ENCODE results near the gene FMNL2. TPM values are rescaled to one million over a fixed set of nuclear protein-coding genes. Genes with fewer than 3 reads are reported as not detected.
"Not testable (repeated sequence)": the region's sequence is repeated elsewhere in the genome, so short reads cannot be mapped to it uniquely, and the experiment has no call there.

FMNL2 gene
- total RNA-seq, 3 donors from 2014 or later, result 11.5 to 25.4 (median 12.0) TPM

DNA sequence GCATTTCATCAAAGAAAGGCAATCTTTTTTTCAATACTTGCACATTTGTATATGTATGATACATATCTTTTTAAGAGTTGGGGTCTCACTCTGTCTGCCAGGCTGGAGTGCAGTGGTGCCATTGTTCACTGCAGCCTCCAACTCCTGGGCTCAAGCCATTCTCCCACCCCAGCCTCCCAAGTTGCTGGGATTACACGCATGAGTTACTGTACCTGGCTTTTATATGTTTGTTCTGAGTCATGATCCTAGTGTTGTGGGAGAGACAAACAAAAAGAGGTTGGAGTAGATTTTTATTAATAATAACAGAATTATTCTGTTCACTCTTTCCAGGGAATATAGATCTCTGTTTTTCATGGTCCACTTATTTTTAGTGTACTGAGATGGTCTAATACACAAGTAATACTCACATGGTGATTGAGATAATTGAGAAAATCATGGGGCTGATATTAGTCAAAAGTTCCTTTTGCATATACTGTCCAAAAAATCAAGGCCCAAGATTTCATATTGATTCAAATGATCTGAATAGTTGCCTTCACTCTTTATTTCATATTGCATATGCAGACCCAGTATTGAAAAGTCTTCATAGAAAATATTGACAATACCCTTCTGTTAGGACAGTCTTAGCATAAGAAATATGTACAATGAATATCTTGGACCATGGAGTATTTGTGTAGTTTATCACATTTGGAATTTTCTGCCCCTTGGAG lies 138.3 kb downstream of the FMNL2 start:
- Histone ChIP-seq H3K9me3 (no peaks in the 10 kb centered on the region), H3K4me1 (ENCODE audit: low read depth) (peaks cover 19% of the 10 kb centered on the region), H3K36me3 (ENCODE audit: low read depth) (no peaks in the 10 kb centered on the region), H3K4me3 (no peak overlapping the region)
- DNase-seq (no peak), ATAC-seq (peak; percentile 54)
- intact Hi-C loops (cut with DNase I, micrococcal nuclease), result no loop called here
- TF ChIP-seq, protein P1, sequence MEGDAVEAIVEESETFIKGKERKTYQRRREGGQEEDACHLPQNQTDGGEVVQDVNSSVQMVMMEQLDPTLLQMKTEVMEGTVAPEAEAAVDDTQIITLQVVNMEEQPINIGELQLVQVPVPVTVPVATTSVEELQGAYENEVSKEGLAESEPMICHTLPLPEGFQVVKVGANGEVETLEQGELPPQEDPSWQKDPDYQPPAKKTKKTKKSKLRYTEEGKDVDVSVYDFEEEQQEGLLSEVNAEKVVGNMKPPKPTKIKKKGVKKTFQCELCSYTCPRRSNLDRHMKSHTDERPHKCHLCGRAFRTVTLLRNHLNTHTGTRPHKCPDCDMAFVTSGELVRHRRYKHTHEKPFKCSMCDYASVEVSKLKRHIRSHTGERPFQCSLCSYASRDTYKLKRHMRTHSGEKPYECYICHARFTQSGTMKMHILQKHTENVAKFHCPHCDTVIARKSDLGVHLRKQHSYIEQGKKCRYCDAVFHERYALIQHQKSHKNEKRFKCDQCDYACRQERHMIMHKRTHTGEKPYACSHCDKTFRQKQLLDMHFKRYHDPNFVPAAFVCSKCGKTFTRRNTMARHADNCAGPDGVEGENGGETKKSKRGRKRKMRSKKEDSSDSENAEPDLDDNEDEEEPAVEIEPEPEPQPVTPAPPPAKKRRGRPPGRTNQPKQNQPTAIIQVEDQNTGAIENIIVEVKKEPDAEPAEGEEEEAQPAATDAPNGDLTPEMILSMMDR (IDR thresholded peaks at IDR 0.05), result no peak

GRCh38 chr2:152474523-152474922 lies 139.5 kb downstream of the FMNL2 start:
- intact Hi-C loops (cut with DNase I, micrococcal nuclease); H3K9me3 ChIP-seq; H3K36me3 ChIP-seq (ENCODE audit: low read depth); DNase-seq; H3K4me3 ChIP-seq; ATAC-seq: not testable (repeated sequence)
- peaks cover 16% of the 10 kb centered on the region for H3K4me1 ChIP-seq (ENCODE audit: low read depth)

- ATAC-seq (no peak), DNase-seq (no peak)
- intact Hi-C loops (cut with DNase I, micrococcal nuclease), result no loop called here
- TF ChIP-seq, protein P1 (IDR thresholded peaks at IDR 0.05), result no peak
- no peak overlapping the region for H3K4me3 ChIP-seq
- peaks cover 13% of the 10 kb centered on the region for H3K4me1 ChIP-seq (ENCODE audit: low read depth)
- no peaks in the 10 kb centered on the region for H3K36me3 ChIP-seq (ENCODE audit: low read depth)
- no peaks in the 10 kb centered on the region for H3K9me3 ChIP-seq
These were observed 141.0 kb downstream of the FMNL2 start for GRCh38 chr2:152475982-152476381.

DNA sequence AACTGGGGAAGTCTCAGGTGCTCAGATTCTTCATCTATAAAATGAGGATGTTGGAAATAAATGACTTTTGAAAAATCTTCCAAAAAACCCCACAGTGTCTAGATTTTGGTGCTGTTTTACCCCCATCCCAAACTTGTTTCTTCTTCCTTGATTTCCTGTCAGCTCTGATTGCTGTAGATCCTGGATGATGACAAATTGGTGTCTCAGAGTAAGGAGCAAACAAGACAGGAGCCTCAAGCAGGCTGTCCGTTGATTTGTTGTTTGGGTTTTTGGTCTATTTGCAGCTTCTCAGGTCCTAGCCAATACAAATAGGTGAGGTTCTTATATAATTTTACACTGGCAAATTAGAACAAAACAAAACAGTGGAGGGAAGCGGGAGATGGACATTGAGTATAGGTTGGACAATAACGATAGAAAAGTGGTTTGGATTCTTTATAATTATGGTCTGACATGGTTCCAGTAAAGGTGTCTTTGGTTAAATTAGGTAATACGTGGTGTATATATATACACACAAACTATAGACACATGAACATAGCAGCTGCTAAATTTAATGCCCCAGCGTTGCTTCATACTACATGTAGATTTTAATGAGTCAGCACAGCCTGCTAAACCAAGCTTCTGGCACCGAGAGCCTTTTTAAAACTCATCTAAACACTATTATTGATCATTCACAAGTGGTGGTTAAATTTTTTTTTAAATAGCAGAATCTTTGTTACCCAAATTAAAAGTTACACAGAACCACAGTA lies 142.5 kb downstream of the FMNL2 start:
- TF ChIP-seq, protein P1 (IDR thresholded peaks at IDR 0.05), result no peak
- intact Hi-C loops (cut with DNase I, micrococcal nuclease), result no loop called here
- ATAC-seq (no peak), DNase-seq (no peak)
- Histone ChIP-seq H3K4me1 (ENCODE audit: low read depth) (peaks cover 10% of the 10 kb centered on the region), H3K4me3 (no peak overlapping the region), H3K9me3 (no peaks in the 10 kb centered on the region), H3K36me3 (ENCODE audit: low read depth) (no peaks in the 10 kb centered on the region)

GRCh38 chr2:152479282-152479681 lies 144.3 kb downstream of the FMNL2 start:
- ATAC-seq, result no peak
- no peak for DNase-seq
- Histone ChIP-seq H3K9me3 (no peaks in the 10 kb centered on the region), H3K36me3 (ENCODE audit: low read depth) (no peaks in the 10 kb centered on the region), H3K4me3 (no peak overlapping the region), H3K4me1 (ENCODE audit: low read depth) (peaks cover 4% of the 10 kb centered on the region)
- TF ChIP-seq, protein P1 (IDR thresholded peaks at IDR 0.05), result no peak
- intact Hi-C loops (cut with DNase I, micrococcal nuclease), result no loop called here

DNA sequence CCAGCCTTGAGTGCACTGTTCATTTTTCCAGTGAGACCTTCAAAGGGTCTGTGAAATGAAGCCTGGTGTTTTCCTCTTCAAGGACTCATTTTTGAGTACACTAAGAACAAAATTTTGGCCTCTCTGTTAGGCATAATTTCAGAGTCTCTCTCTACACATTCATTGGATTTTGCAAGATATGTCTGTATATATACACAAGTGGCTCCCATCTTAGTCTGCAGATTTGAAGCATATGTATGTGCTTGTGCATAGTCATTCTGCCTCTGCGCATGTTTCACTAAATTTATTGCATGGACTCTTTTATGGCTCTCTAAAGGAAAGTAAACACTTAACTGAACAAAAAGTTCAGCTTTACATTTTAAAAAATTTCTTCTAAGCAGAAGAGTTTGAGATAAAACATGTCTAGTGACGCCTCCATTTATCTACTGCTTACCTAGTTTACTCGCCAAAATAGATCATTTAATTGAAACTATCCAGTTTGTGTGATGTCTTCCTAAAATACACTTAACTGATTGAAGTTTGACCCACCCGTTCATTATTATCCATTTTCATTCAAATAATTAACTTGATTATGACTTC lies 145.9 kb downstream of the FMNL2 start:
- TF ChIP-seq, protein P1 (IDR thresholded peaks at IDR 0.05), result no peak
- ATAC-seq, result peak; percentile 88
- no peak for DNase-seq
- Histone ChIP-seq H3K36me3 (ENCODE audit: low read depth) (no peaks in the 10 kb centered on the region), H3K9me3 (no peaks in the 10 kb centered on the region), H3K4me3 (no peak overlapping the region), H3K4me1 (ENCODE audit: low read depth) (peaks cover 15% of the 10 kb centered on the region)
- intact Hi-C loops (cut with DNase I, micrococcal nuclease), result no loop called here
